Endothelial cell of umbilical vein (primary cell): ENCODE measurements around the gene RAD51B. TPM values are rescaled to one million over a fixed set of nuclear protein-coding genes. Genes with fewer than 3 reads are reported as not detected.
A peak's percentile ranks its signal among the peaks of the same experiment; 100 is the strongest.

Experiments
- BruUV-seq: library from RNA; stranded (reverse); fragments of 400-500 nt; replicated peaks from 2 replicates; lab custom pipeline; 2021; lab: Mats Ljungman, UMichigan
- CTCF ChIA-PET: fragments of 300-600, 350-600 bp; sonication (Branson Sonifier 250); formaldehyde crosslinking; loops from one replicate; lab custom pipeline; 2021; ENCODE audit warnings: antibody characterized with exemption, inconsistent platforms; lab: Charles Lee
- POLR2A ChIA-PET: fragments of 300-600, 350-600 bp; sonication (Branson Sonifier 250); formaldehyde crosslinking; loops from one replicate; lab custom pipeline; 2021; ENCODE audit warnings: antibody characterized with exemption, inconsistent platforms; lab: Charles Lee
- DNase-seq: peaks from one replicate; pipeline ENCODE4 v3.0.0-alpha.2; 2011; ENCODE audit warnings: low read depth, low spot score
- FAIRE-seq: peaks from 2 replicates; lab custom pipeline; 2011; peaks lifted over from hg19 to GRCh38; lab: Jason Lieb, UNC
- H2AFZ ChIP-seq: 2 replicates; pipeline ENCODE4 v1.6.0; 2012; ENCODE audit warnings: low read depth, low read length, control low read depth, inconsistent platforms
- H3K27ac ChIP-seq: 2 replicates; pipeline ENCODE4 v1.5.1; 2011; ENCODE audit warnings: low read depth, mild to moderate bottlenecking, control low read depth, low read length, moderate library complexity; ENCODE audit not compliant: insufficient read depth
- H3K27me3 ChIP-seq, 2 experiments: 2 replicates each; pipeline versions ENCODE4 v1.6.0 to v1.6.1; 2011; ENCODE audit warnings: low read length in 2 of 2, mixed read lengths in 1 of 2; ENCODE audit not compliant: control insufficient read depth in 2 of 2, insufficient read depth in 2 of 2
- H3K36me3 ChIP-seq, 2 experiments: 2 replicates in 1 of 2; 3 replicates in 1 of 2; pipeline ENCODE4 v1.5.1; 2011; ENCODE audit warnings: low read length in 2 of 2, mild to moderate bottlenecking in 1 of 2, moderate library complexity in 1 of 2; ENCODE audit not compliant: control insufficient read depth in 2 of 2, insufficient read depth in 2 of 2; ENCODE audit errors: extremely low read depth in 1 of 2
- H3K4me1 ChIP-seq: 3 replicates; pipeline ENCODE4 v1.5.1; 2011; ENCODE audit warnings: mild to moderate bottlenecking, low read length; ENCODE audit not compliant: control insufficient read depth, insufficient read depth; ENCODE audit errors: extremely low read depth
- H3K4me2 ChIP-seq: 2 replicates; pipeline ENCODE4 v1.6.1; 2011; ENCODE audit warnings: low read length, control low read depth, mixed read lengths; ENCODE audit not compliant: insufficient read depth
- H3K4me3 ChIP-seq, 3 experiments: fragments of 200-600 bp in 1 of 3; sonication (generic), shearing (Covaris generic) in 1 of 3; replicated peaks in 1 of 3; 2 replicates each; pipeline ENCODE4 v1.5.1; 2011 to 2016; ENCODE audit warnings: control low read depth in 3 of 3, low read length in 3 of 3, mild to moderate bottlenecking in 2 of 3, inconsistent platforms in 1 of 3, low read depth in 1 of 3, moderate library complexity in 1 of 3; ENCODE audit not compliant: insufficient read depth in 1 of 3
- H3K79me2 ChIP-seq: 2 replicates; pipeline ENCODE4 v1.6.0; 2012; ENCODE audit warnings: low read length, inconsistent platforms; ENCODE audit not compliant: control insufficient read depth, insufficient read depth
- H3K9ac ChIP-seq: replicated peaks from 2 replicates; pipeline ENCODE3; 2011; ENCODE audit warnings: low read length, control low read depth; ENCODE audit not compliant: insufficient read depth; ENCODE audit errors: extremely low read depth
- H3K9me1 ChIP-seq: replicated peaks from 3 replicates; pipeline ENCODE4 v1.6.0; 2011; ENCODE audit warnings: mild to moderate bottlenecking, low read length; ENCODE audit not compliant: control insufficient read depth, insufficient read depth; ENCODE audit errors: extremely low read depth
- H3K9me3 ChIP-seq: replicated peaks from 2 replicates; pipeline ENCODE4 v1.5.1; 2012; ENCODE audit warnings: low read length, inconsistent platforms; ENCODE audit not compliant: control insufficient read depth, insufficient read depth
- H4K20me1 ChIP-seq: replicated peaks from 2 replicates; pipeline ENCODE3; 2011; ENCODE audit warnings: mild to moderate bottlenecking, low read length; ENCODE audit not compliant: control insufficient read depth, insufficient read depth; ENCODE audit errors: extremely low read depth
- CTCF ChIP-seq, 2 donors: IDR thresholded peaks; 1 replicate in 1 of 2; 2 replicates in 1 of 2; pipeline ENCODE4 v1.5.1; 2011; ENCODE audit warnings: low read length in 2 of 2, mild to moderate bottlenecking in 2 of 2, moderate library complexity in 2 of 2, control low read depth in 1 of 2, inconsistent platforms in 1 of 2, low read depth in 1 of 2; ENCODE audit not compliant: insufficient read depth in 1 of 2; ENCODE audit errors: extremely low read depth in 1 of 2
- EZH2 ChIP-seq: IDR thresholded peaks from 2 replicates; pipeline ENCODE4 v1.6.1; 2012; ENCODE audit warnings: borderline replicate concordance, low read depth, mild to moderate bottlenecking, moderate library complexity, low read length, inconsistent platforms; ENCODE audit not compliant: severe bottlenecking
- FOS ChIP-seq: IDR thresholded peaks from 2 replicates; pipeline ENCODE4 v1.6.1; 2011; ENCODE audit warnings: mild to moderate bottlenecking, low read length, moderate library complexity, borderline replicate concordance; ENCODE audit not compliant: insufficient read depth
- GATA2 ChIP-seq: IDR thresholded peaks from 2 replicates; pipeline ENCODE4 v1.7.0; 2011; ENCODE audit warnings: low read depth, mild to moderate bottlenecking, moderate library complexity, mixed read lengths, low read length; ENCODE audit not compliant: insufficient read length, insufficient read depth
- JUN ChIP-seq: IDR thresholded peaks from 2 replicates; pipeline ENCODE4 v1.6.1; 2011; ENCODE audit warnings: borderline replicate concordance, low read depth; ENCODE audit not compliant: insufficient read length, insufficient read depth
- MAX ChIP-seq: IDR thresholded peaks from 2 replicates; pipeline ENCODE4 v1.6.1; 2011; ENCODE audit not compliant: insufficient read depth, insufficient read length
- MYC ChIP-seq: IDR thresholded peaks from one replicate; pipeline ENCODE4 v1.6.1; 2011; ENCODE audit warnings: mild to moderate bottlenecking, low read depth, low read length
- POLR2A ChIP-seq: IDR thresholded peaks from 2 replicates; pipeline ENCODE4 v1.6.1; 2012; ENCODE audit warnings: low read depth, mild to moderate bottlenecking, control low read depth, low read length
- POLR2AphosphoS5 ChIP-seq: IDR thresholded peaks from 2 replicates; pipeline ENCODE4 v1.6.1; 2012; ENCODE audit warnings: low read depth, mild to moderate bottlenecking, control low read depth, low read length, moderate library complexity; ENCODE audit not compliant: insufficient read depth
- dilution Hi-C: fragments of 300-500 bp; cut with MboI; formaldehyde crosslinking; loops from one replicate; pipeline ENCODE4 v1.15.0; 2019; ENCODE audit warnings: low sequenced_read_pairs; ENCODE audit not compliant: extremely low pct_ligation_motif_present
- intact Hi-C: fragments of 100-400 bp; cut with micrococcal nuclease; formaldehyde crosslinking; loops from one replicate; pipeline ENCODE4 v1.10.0; 2022
- polyA plus RNA-seq, 4 experiments: library from polyadenylated mRNA; depleted of rRNA in 3 of 4; stranded (reverse) in 3 of 4; unstranded in 1 of 4; fragments of >200 nt; gene quantifications; 2 replicates each; pipeline versions ENCODE4 v1.2.1 to v1.2.3, GENCODE V29; 2011 to 2012; ENCODE audit warnings: missing spikeins in 1 of 4
- total RNA-seq: library from RNA; stranded (reverse); gene quantifications from 2 replicates; pipeline ENCODE4 v1.2.3, GENCODE V29; 2021

RAD51B gene
- total and polyA plus RNA-seq, 2 donors (not counting 3 experiments of a cell fraction or from before 2014, with no cell fraction given): 3.9 to 19.0 TPM

GRCh38 chr14:68386446-68386845 lies 566.9 kb downstream of the RAD51B start:
- H3K4me3 ChIP-seq: no peak overlapping the region
- H3K36me3 ChIP-seq: no peaks in the 10 kb centered on the region
- H3K4me1 ChIP-seq: no peaks in the 10 kb centered on the region
- FAIRE-seq (no peak), DNase-seq (no peak)
- intact Hi-C loops (no loop called here), dilution Hi-C loops (no loop called here)
- H3K9me3 ChIP-seq: no peaks in the 10 kb centered on the region
- no peak overlapping the region for H3K27ac ChIP-seq
- ChIA-PET CTCF (no interaction called here), POLR2A (no interaction called here)
- H4K20me1 ChIP-seq: no peaks in the 10 kb centered on the region
- no peaks in the 10 kb centered on the region for H3K9me1 ChIP-seq
- H3K79me2 ChIP-seq: no peaks in the 10 kb centered on the region
- H2AFZ ChIP-seq: no peak overlapping the region
- TF ChIP-seq POLR2A (no peak), MAX (no peak), GATA2 (no peak), POLR2AphosphoS5 (no peak), FOS (no peak), JUN (no peak)
- no peak overlapping the region for H3K4me2 ChIP-seq
- BruUV-seq: no TSS peak
- H3K9ac ChIP-seq: no peak overlapping the region
- no peaks in the 10 kb centered on the region for H3K27me3 ChIP-seq

- dilution Hi-C loops: no loop called here
- no peak overlapping the region for H3K4me2 ChIP-seq
- no peak overlapping the region for H2AFZ ChIP-seq
- FAIRE-seq (peak; percentile 82), DNase-seq (no peak)
- no peaks in the 10 kb centered on the region for H3K79me2 ChIP-seq
- H4K20me1 ChIP-seq: no peaks in the 10 kb centered on the region
- BruUV-seq: no TSS peak
- H3K27me3 ChIP-seq: no peaks in the 10 kb centered on the region
- ChIA-PET POLR2A (no interaction called here), CTCF (no interaction called here)
- no peak overlapping the region for H3K27ac ChIP-seq
- no peaks in the 10 kb centered on the region for H3K36me3 ChIP-seq
- intact Hi-C loops: no loop called here
- H3K9me1 ChIP-seq: no peaks in the 10 kb centered on the region
- H3K9me3 ChIP-seq: no peaks in the 10 kb centered on the region
- no peak overlapping the region for H3K4me3 ChIP-seq
- H3K4me1 ChIP-seq: no peaks in the 10 kb centered on the region
- H3K9ac ChIP-seq: no peak overlapping the region
- TF ChIP-seq POLR2A (no peak), POLR2AphosphoS5 (no peak), JUN (no peak), FOS (no peak), EZH2 (no peak), CTCF (IDR thresholded peaks at IDR 0.05; ENCODE audit: extremely low read depth in 1 of 2, insufficient read depth in 1 of 2, low read depth in 1 of 2, low read length in 2 of 2) (no peak), MAX (no peak), MYC (no peak), GATA2 (no peak)
Measured at GRCh38 chr14:68386950-68387779, 567.6 kb downstream of the RAD51B start.
